Breast epithelium (tissue), 4 donors: ENCODE measurements around the gene ELOVL7. TPM values are rescaled to one million over a fixed set of nuclear protein-coding genes. Genes with fewer than 3 reads are reported as not detected.

Source experiments
- DNase-seq, 2 donors: peaks; one replicate each; pipeline ENCODE4 v3.0.0-alpha.2; 2019; ENCODE audit warnings: low spot score in 2 of 2
- H3K27ac ChIP-seq, 2 donors: fragments of 200-600 bp; sonication (generic) in 1 of 2; one replicate each; pipeline ENCODE4 v1.5.1; 2016 to 2019; ENCODE audit warnings: mild to moderate bottlenecking in 1 of 2
- H3K27me3 ChIP-seq, 2 donors: fragments of 200-600 bp; sonication (generic) in 1 of 2; one replicate each; pipeline versions ENCODE4 v1.5.1 to v1.6.0; 2017 to 2019; ENCODE audit warnings: control low read depth in 1 of 2, mild to moderate bottlenecking in 1 of 2
- H3K36me3 ChIP-seq: fragments of 200-600 bp; one replicate; pipeline ENCODE4 v1.5.1; 2019
- H3K4me1 ChIP-seq, 2 donors: fragments of 200-600 bp; sonication (generic); one replicate each; pipeline ENCODE4 v1.5.1; 2016 to 2019; ENCODE audit warnings: control low read depth in 1 of 2
- H3K4me3 ChIP-seq, 3 donors: fragments of 200-600 bp; sonication (generic); 1 replicate in 2 of 3; 2 replicates in 1 of 3; pipeline ENCODE4 v1.5.1; 2016 to 2019; ENCODE audit warnings: mild to moderate bottlenecking in 3 of 3, moderate library complexity in 2 of 3
- H3K9me3 ChIP-seq, 2 donors: fragments of 200-600 bp; sonication (generic) in 1 of 2; one replicate each; pipeline ENCODE4 v1.5.1; 2016 to 2019; ENCODE audit warnings: control low read depth in 1 of 2
- CTCF ChIP-seq, 3 donors: fragments of 450-650 bp; IDR thresholded peaks; one replicate each; pipeline ENCODE4 v1.5.1; 2016 to 2017; ENCODE audit warnings: antibody characterized with exemption in 3 of 3, mild to moderate bottlenecking in 3 of 3, moderate library complexity in 3 of 3
- POLR2A ChIP-seq: fragments of 450-650 bp; IDR thresholded peaks from one replicate; pipeline ENCODE4 v1.6.1; 2016; ENCODE audit warnings: antibody characterized with exemption, mild to moderate bottlenecking, moderate library complexity
- POLR2AphosphoS5 ChIP-seq, 3 donors: sonication (generic); formaldehyde crosslinking; IDR thresholded peaks; one replicate each; pipeline ENCODE4 v1.6.1; 2017; ENCODE audit warnings: antibody characterized with exemption in 3 of 3
- intact Hi-C: fragments of 100-400 bp; cut with DNase I; formaldehyde crosslinking; loops from one replicate; pipeline ENCODE4 v1.15.1; 2023; ENCODE audit warnings: low total_unique reads
- total RNA-seq, 3 donors: library from RNA; depleted of rRNA; stranded (reverse); fragments of >200 nt; gene quantifications; one replicate each; pipeline ENCODE4 v1.1.0, GENCODE V29; 2016

ELOVL7 gene
- 1 to 10 TPM; 3.9 to 7.5 (median 6.1) TPM for total RNA-seq

- Histone ChIP-seq H3K27ac (peak within 1 kb of the TSS; percentile 52 to 60), H3K27me3 (peaks cover 0 to 6% of the 10 kb centered on the region in 2 donors), H3K4me3 (peak within 1 kb of the TSS; percentile 54 to 86 (median 74)), H3K36me3 (no peaks in the 10 kb centered on the region), H3K9me3 (no peaks in the 10 kb centered on the region), H3K4me1 (no peaks in the 10 kb centered on the region)
- TF ChIP-seq POLR2A (no peak), CTCF (IDR thresholded peaks at IDR 0.05) (no peak), POLR2AphosphoS5 (IDR thresholded peaks at IDR 0.05) (peak in 2 of 3 donors; percentile 12 to 38)
- DNase-seq = peak; percentile 64 to 73
- intact Hi-C loops = no loop called here
Measured at GRCh38 chr5:60843936-60844905, at the start of gene ELOVL7. TSS of gene ELOVL7 (minus strand) at chr5:60844269. CDS start at chr5:60787397, 56,872 bp downstream.

- TF ChIP-seq POLR2AphosphoS5 (IDR thresholded peaks at IDR 0.05) (no peak), CTCF (IDR thresholded peaks at IDR 0.05) (no peak), POLR2A (no peak)
- intact Hi-C loops = no loop called here
- Histone ChIP-seq H3K36me3 (no peaks in the 10 kb centered on the region), H3K9me3 (no peaks in the 10 kb centered on the region), H3K27ac (no peak overlapping the region), H3K4me3 (no peak overlapping the region), H3K27me3 (no peaks in the 10 kb centered on the region), H3K4me1 (no peaks in the 10 kb centered on the region)
- no peak for DNase-seq
Measured at GRCh38 chr5:60893521-60893920, 49.5 kb upstream of the ELOVL7 start.

- intact Hi-C loops = no loop called here
- Histone ChIP-seq H3K4me1 (no peaks in the 10 kb centered on the region), H3K36me3 (no peaks in the 10 kb centered on the region)
Measured at GRCh38 chr5:60891667-60892066, 47.6 kb upstream of the ELOVL7 start.

GRCh38 chr5:60888359-60889061 is 44.4 kb upstream of the ELOVL7 start:
- Histone ChIP-seq H3K27me3 (no peaks in the 10 kb centered on the region), H3K27ac (no peak overlapping the region), H3K4me3 (no peak overlapping the region), H3K36me3 (no peaks in the 10 kb centered on the region), H3K4me1 (no peaks in the 10 kb centered on the region), H3K9me3 (no peaks in the 10 kb centered on the region)
- DNase-seq = no peak
- no peak for TF ChIP-seq CTCF (IDR thresholded peaks at IDR 0.05)
- intact Hi-C loops = no loop called here

More at GRCh38 chr5:60891667-60892066, 47.6 kb upstream of the ELOVL7 start:
- H3K27ac ChIP-seq = no peak overlapping the region
- no peak for DNase-seq
- TF ChIP-seq POLR2A (no peak), POLR2AphosphoS5 (IDR thresholded peaks at IDR 0.05) (no peak), CTCF (IDR thresholded peaks at IDR 0.05) (no peak)
- H3K4me3 ChIP-seq = no peak overlapping the region
- no peaks in the 10 kb centered on the region for H3K27me3 ChIP-seq
- no peaks in the 10 kb centered on the region for H3K9me3 ChIP-seq

- intact Hi-C loops = no loop called here
- TF ChIP-seq POLR2AphosphoS5 (IDR thresholded peaks at IDR 0.05) = no peak
- no peak for TF ChIP-seq CTCF (IDR thresholded peaks at IDR 0.05)
- no peak for TF ChIP-seq POLR2A
- no peaks in the 10 kb centered on the region for H3K4me1 ChIP-seq
- H3K9me3 ChIP-seq = no peaks in the 10 kb centered on the region
- no peak overlapping the region for H3K4me3 ChIP-seq
- DNase-seq = no peak
- no peaks in the 10 kb centered on the region for H3K27me3 ChIP-seq
- no peaks in the 10 kb centered on the region for H3K36me3 ChIP-seq
- H3K27ac ChIP-seq = no peak overlapping the region
Measured at GRCh38 chr5:60887746-60888145, 43.7 kb upstream of the ELOVL7 start.
